WTC11 (cell line): ENCODE measurements around the gene CTDSP2. TPM values are rescaled to one million over a fixed set of nuclear protein-coding genes. Genes with fewer than 3 reads are reported as not detected.
A peak's percentile ranks its signal among the peaks of the same experiment; 100 is the strongest.

Experiments used
- ATAC-seq: fragments of 200-7000 bp; cut with Tn5 transposase; 2 replicates; pipeline ENCODE4 v1.10.0; 2021; ENCODE audit warnings: mild to moderate bottlenecking, moderate library complexity
- CTCF ChIA-PET: fragments of 300-600 bp; sonication (Branson Sonifier 250); formaldehyde crosslinking; loops from one replicate; lab custom pipeline; 2021; ENCODE audit warnings: antibody characterized with exemption; lab: Charles Lee
- POLR2A ChIA-PET: fragments of 350-600 bp; sonication (Branson Sonifier 250); formaldehyde crosslinking; loops from one replicate; lab custom pipeline; 2021; ENCODE audit warnings: antibody characterized with exemption; lab: Charles Lee
- DNase-seq: peaks from one replicate; pipeline ENCODE4 v3.0.0; 2021; ENCODE audit warnings: low spot score
- H3K27ac Mint-ChIP-seq: 2 replicates; pipeline ENCODE4 v1.8.0; 2021; ENCODE audit warnings: mixed read lengths
- H3K27me3 Mint-ChIP-seq: 2 replicates; pipeline ENCODE4 v1.8.0; 2021; ENCODE audit warnings: low read depth, mild to moderate bottlenecking, moderate library complexity, mixed read lengths
- H3K36me3 Mint-ChIP-seq: 2 replicates; pipeline ENCODE4 v1.8.0; 2021; ENCODE audit warnings: mixed read lengths
- H3K4me1 Mint-ChIP-seq: 2 replicates; pipeline ENCODE4 v1.8.0; 2022; ENCODE audit warnings: mixed read lengths
- H3K4me3 Mint-ChIP-seq: 2 replicates; pipeline ENCODE4 v1.8.0; 2021; ENCODE audit warnings: mild to moderate bottlenecking, moderate library complexity, mixed read lengths
- H3K9me3 Mint-ChIP-seq: 2 replicates; pipeline ENCODE4 v1.8.0; 2021; ENCODE audit warnings: mixed read lengths
- CREM ChIP-seq: sonication (generic); formaldehyde crosslinking; IDR thresholded peaks from 2 replicates; pipeline ENCODE4 v1.8.1; 2022; ENCODE audit warnings: mild to moderate bottlenecking, missing genetic modification reagents, moderate library complexity
- GABPB1 ChIP-seq: sonication (generic); formaldehyde crosslinking; IDR thresholded peaks from 2 replicates; pipeline ENCODE4 v1.8.1; 2023; ENCODE audit warnings: mild to moderate bottlenecking, missing genetic modification reagents
- JUN ChIP-seq: sonication (generic); formaldehyde crosslinking; IDR thresholded peaks from 2 replicates; pipeline ENCODE4 v1.8.0; 2023; ENCODE audit warnings: mild to moderate bottlenecking, missing genetic modification reagents
- NFE2L1 ChIP-seq: sonication (generic); formaldehyde crosslinking; IDR thresholded peaks from 2 replicates; pipeline ENCODE4 v1.8.1; 2023; ENCODE audit warnings: missing genetic modification reagents
- TEAD1 ChIP-seq: sonication (generic); formaldehyde crosslinking; IDR thresholded peaks from 2 replicates; pipeline ENCODE4 v1.8.0; 2022; ENCODE audit warnings: mild to moderate bottlenecking, missing genetic modification reagents
- TEAD4 ChIP-seq: sonication (generic); formaldehyde crosslinking; IDR thresholded peaks from 2 replicates; pipeline ENCODE4 v1.8.0; 2022; ENCODE audit warnings: mild to moderate bottlenecking, missing genetic modification reagents
- ZNF121 ChIP-seq: sonication (generic); formaldehyde crosslinking; IDR thresholded peaks from 2 replicates; pipeline ENCODE4 v1.8.0; 2023; ENCODE audit warnings: missing genetic modification reagents
- ZNF396 ChIP-seq: fragments of 250-450 bp; sonication (Bioruptor Pico); IDR thresholded peaks from 2 replicates; pipeline ENCODE4 v1.8.0; 2021; ENCODE audit warnings: mild to moderate bottlenecking, moderate library complexity, borderline replicate concordance
- total RNA-seq: library from RNA; stranded (reverse); gene quantifications from 3 replicates; pipeline ENCODE4 v1.2.3, GENCODE V29; 2021
- TF ChIP-seq, protein P1 (sequence below): fragments of 250-450 bp; sonication (Bioruptor Pico); IDR thresholded peaks from 2 replicates; pipeline ENCODE4 v1.9.0; 2021; ENCODE audit warnings: mild to moderate bottlenecking
- TF ChIP-seq, protein P2 (sequence below): sonication (generic); formaldehyde crosslinking; IDR thresholded peaks from 2 replicates; pipeline ENCODE4 v1.8.0; 2022; ENCODE audit warnings: missing genetic modification reagents
- TF ChIP-seq, protein P3 (sequence below): sonication (generic); formaldehyde crosslinking; IDR thresholded peaks from 2 replicates; pipeline ENCODE4 v1.8.0; 2022; ENCODE audit warnings: mild to moderate bottlenecking, missing genetic modification reagents
- TF ChIP-seq, protein P4 (sequence below): sonication (generic); formaldehyde crosslinking; conservative IDR thresholded peaks from 2 replicates; pipeline ENCODE4 v1.8.1; 2022; ENCODE audit warnings: mild to moderate bottlenecking, missing genetic modification reagents
- TF ChIP-seq, protein P5 (sequence below): sonication (generic); formaldehyde crosslinking; IDR thresholded peaks from 2 replicates; pipeline ENCODE4 v1.8.1; 2022; ENCODE audit warnings: low read depth, mild to moderate bottlenecking, moderate library complexity, missing genetic modification reagents, borderline replicate concordance
- TF ChIP-seq, protein P6 (sequence below): sonication (generic); formaldehyde crosslinking; IDR thresholded peaks from 2 replicates; pipeline ENCODE4 v1.8.1; 2022; ENCODE audit warnings: mild to moderate bottlenecking, missing genetic modification reagents, moderate library complexity, borderline replicate concordance
- TF ChIP-seq, protein P7 (sequence below): sonication (generic); formaldehyde crosslinking; IDR thresholded peaks from 2 replicates; pipeline ENCODE4 v1.8.0; 2023; ENCODE audit warnings: missing genetic modification reagents, mild to moderate bottlenecking, borderline replicate concordance
- TF ChIP-seq, protein P8 (sequence below): sonication (generic); formaldehyde crosslinking; IDR thresholded peaks from 2 replicates; pipeline ENCODE4 v1.8.0; 2022; ENCODE audit warnings: mild to moderate bottlenecking, missing genetic modification reagents
- TF ChIP-seq, protein P9 (sequence below): sonication (generic); formaldehyde crosslinking; IDR thresholded peaks from 2 replicates; pipeline ENCODE4 v1.8.0; 2022; ENCODE audit warnings: mild to moderate bottlenecking, missing genetic modification reagents

The CTDSP2 gene
- total RNA-seq, 1 experiment from 2014 or later: 122 TPM

DNA sequence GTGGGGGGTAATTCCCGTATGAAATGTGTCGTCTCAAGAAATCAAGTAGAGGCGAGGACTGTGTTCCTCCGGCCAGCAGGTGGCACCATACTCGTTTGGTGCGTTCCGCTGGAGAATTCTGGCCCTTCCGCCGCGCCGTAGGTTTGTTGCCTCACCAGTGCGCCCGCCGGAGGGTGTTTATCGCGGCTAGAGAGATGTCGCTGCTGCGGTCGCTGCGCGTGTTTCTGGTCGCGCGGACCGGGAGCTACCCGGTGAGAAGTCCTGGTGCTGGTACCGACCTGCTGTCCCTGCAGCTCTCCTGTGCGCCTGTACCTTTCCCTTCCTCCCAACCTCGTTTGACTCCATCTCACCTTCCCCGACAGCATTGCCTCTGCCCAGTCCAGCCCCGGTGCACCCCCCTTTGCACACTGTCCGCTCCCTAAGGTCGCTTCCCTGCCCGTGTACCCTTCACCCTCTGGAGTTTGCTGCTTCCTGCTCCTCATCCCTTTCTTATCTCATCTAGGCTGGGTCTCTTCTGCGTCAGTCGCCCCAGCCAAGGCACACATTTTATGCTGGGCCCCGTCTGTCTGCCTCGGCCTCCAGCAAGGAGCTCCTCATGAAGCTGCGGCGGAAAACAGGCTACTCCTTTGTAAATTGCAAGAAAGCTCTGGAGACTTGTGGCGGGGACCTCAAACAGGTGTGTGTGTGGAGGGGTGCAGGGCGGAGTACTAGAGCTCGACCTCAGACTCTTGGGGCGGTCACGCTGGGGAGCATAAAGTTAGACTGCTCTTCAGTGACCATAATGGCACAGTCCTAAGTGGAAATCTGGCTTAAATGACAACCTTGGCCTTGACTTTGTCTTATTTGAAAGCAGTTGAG, 63.7 kb downstream of the CTDSP2 start, which contains the start of gene TSFM:
TSS of gene TSFM (plus strand) at position 180 of the 858 bp plus-strand sequence. CDS start at position 195, 15 bp downstream.
- POLR2A ChIA-PET: interaction anchor here (0.7 to 1.0 kb wide), 3 partner anchors 16 to 54 kb away, joined by 3 to 4 read pairs (median 4); partner anchors contain the start of gene CYP27B1
- Mint-ChIP-seq H3K4me1 (peaks cover 4% of the 10 kb centered on the region; the same call in 1 of the 2 replicates), H3K27ac (peak within 1 kb of the TSS; percentile 97), H3K4me3 (peak within 1 kb of the TSS; percentile 100), H3K27me3 (no peaks in the 10 kb centered on the region), H3K9me3 (no peaks in the 10 kb centered on the region), H3K36me3 (peaks cover 28% of the 10 kb centered on the region)
- peak; percentile 91 for ATAC-seq
- CTCF ChIA-PET: interaction anchor here (0.6 to 2.8 kb wide), 17 partner anchors 11 to 200 kb away, joined by 3 to 17 read pairs (median 4); partner anchors contain the start of genes CYP27B1, EEF1AKMT3 and METTL1
- peak; percentile 96 for DNase-seq
- TF ChIP-seq, protein P1, sequence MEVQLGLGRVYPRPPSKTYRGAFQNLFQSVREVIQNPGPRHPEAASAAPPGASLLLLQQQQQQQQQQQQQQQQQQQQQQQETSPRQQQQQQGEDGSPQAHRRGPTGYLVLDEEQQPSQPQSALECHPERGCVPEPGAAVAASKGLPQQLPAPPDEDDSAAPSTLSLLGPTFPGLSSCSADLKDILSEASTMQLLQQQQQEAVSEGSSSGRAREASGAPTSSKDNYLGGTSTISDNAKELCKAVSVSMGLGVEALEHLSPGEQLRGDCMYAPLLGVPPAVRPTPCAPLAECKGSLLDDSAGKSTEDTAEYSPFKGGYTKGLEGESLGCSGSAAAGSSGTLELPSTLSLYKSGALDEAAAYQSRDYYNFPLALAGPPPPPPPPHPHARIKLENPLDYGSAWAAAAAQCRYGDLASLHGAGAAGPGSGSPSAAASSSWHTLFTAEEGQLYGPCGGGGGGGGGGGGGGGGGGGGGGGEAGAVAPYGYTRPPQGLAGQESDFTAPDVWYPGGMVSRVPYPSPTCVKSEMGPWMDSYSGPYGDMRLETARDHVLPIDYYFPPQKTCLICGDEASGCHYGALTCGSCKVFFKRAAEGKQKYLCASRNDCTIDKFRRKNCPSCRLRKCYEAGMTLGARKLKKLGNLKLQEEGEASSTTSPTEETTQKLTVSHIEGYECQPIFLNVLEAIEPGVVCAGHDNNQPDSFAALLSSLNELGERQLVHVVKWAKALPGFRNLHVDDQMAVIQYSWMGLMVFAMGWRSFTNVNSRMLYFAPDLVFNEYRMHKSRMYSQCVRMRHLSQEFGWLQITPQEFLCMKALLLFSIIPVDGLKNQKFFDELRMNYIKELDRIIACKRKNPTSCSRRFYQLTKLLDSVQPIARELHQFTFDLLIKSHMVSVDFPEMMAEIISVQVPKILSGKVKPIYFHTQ (CRISPR knock-in tag): no peak
- TF ChIP-seq, protein P2, sequence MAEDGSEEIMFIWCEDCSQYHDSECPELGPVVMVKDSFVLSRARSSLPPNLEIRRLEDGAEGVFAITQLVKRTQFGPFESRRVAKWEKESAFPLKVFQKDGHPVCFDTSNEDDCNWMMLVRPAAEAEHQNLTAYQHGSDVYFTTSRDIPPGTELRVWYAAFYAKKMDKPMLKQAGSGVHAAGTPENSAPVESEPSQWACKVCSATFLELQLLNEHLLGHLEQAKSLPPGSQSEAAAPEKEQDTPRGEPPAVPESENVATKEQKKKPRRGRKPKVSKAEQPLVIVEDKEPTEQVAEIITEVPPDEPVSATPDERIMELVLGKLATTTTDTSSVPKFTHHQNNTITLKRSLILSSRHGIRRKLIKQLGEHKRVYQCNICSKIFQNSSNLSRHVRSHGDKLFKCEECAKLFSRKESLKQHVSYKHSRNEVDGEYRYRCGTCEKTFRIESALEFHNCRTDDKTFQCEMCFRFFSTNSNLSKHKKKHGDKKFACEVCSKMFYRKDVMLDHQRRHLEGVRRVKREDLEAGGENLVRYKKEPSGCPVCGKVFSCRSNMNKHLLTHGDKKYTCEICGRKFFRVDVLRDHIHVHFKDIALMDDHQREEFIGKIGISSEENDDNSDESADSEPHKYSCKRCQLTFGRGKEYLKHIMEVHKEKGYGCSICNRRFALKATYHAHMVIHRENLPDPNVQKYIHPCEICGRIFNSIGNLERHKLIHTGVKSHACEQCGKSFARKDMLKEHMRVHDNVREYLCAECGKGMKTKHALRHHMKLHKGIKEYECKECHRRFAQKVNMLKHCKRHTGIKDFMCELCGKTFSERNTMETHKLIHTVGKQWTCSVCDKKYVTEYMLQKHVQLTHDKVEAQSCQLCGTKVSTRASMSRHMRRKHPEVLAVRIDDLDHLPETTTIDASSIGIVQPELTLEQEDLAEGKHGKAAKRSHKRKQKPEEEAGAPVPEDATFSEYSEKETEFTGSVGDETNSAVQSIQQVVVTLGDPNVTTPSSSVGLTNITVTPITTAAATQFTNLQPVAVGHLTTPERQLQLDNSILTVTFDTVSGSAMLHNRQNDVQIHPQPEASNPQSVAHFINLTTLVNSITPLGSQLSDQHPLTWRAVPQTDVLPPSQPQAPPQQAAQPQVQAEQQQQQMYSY (CRISPR knock-in tag): 0 out of 2 replicates have a peak, but pooled peaks have one; percentile 26
- TF ChIP-seq TEAD4 (0 out of 2 replicates have a peak, but pooled peaks have one; percentile 46), GABPB1 (CRISPR knock-in tag) (peak; percentile 90), ZNF121 (CRISPR knock-in tag) (no peak), ZNF396 (no peak), JUN (CRISPR knock-in tag) (peak; percentile 55; the same call in 1 of the 2 replicates), NFE2L1 (CRISPR knock-in tag) (peak; percentile 76), CREM (CRISPR knock-in tag) (peak; percentile 88; the same call in 1 of the 2 replicates), TEAD1 (CRISPR knock-in tag) (peak; percentile 86)
- TF ChIP-seq, protein P3, sequence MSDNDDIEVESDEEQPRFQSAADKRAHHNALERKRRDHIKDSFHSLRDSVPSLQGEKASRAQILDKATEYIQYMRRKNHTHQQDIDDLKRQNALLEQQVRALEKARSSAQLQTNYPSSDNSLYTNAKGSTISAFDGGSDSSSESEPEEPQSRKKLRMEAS: peak; percentile 83
- TF ChIP-seq, protein P4, sequence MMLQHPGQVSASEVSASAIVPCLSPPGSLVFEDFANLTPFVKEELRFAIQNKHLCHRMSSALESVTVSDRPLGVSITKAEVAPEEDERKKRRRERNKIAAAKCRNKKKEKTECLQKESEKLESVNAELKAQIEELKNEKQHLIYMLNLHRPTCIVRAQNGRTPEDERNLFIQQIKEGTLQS (CRISPR knock-in tag): peak; percentile 80; the same call in 1 of the 2 replicates
- TF ChIP-seq, protein P5, sequence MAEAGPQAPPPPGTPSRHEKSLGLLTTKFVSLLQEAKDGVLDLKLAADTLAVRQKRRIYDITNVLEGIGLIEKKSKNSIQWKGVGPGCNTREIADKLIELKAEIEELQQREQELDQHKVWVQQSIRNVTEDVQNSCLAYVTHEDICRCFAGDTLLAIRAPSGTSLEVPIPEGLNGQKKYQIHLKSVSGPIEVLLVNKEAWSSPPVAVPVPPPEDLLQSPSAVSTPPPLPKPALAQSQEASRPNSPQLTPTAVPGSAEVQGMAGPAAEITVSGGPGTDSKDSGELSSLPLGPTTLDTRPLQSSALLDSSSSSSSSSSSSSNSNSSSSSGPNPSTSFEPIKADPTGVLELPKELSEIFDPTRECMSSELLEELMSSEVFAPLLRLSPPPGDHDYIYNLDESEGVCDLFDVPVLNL (CRISPR knock-in tag): no peak
- TF ChIP-seq, protein P6, sequence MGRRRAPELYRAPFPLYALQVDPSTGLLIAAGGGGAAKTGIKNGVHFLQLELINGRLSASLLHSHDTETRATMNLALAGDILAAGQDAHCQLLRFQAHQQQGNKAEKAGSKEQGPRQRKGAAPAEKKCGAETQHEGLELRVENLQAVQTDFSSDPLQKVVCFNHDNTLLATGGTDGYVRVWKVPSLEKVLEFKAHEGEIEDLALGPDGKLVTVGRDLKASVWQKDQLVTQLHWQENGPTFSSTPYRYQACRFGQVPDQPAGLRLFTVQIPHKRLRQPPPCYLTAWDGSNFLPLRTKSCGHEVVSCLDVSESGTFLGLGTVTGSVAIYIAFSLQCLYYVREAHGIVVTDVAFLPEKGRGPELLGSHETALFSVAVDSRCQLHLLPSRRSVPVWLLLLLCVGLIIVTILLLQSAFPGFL (CRISPR knock-in tag): 0 out of 2 replicates have a peak, but pooled peaks have one; percentile 24
- TF ChIP-seq, protein P7, sequence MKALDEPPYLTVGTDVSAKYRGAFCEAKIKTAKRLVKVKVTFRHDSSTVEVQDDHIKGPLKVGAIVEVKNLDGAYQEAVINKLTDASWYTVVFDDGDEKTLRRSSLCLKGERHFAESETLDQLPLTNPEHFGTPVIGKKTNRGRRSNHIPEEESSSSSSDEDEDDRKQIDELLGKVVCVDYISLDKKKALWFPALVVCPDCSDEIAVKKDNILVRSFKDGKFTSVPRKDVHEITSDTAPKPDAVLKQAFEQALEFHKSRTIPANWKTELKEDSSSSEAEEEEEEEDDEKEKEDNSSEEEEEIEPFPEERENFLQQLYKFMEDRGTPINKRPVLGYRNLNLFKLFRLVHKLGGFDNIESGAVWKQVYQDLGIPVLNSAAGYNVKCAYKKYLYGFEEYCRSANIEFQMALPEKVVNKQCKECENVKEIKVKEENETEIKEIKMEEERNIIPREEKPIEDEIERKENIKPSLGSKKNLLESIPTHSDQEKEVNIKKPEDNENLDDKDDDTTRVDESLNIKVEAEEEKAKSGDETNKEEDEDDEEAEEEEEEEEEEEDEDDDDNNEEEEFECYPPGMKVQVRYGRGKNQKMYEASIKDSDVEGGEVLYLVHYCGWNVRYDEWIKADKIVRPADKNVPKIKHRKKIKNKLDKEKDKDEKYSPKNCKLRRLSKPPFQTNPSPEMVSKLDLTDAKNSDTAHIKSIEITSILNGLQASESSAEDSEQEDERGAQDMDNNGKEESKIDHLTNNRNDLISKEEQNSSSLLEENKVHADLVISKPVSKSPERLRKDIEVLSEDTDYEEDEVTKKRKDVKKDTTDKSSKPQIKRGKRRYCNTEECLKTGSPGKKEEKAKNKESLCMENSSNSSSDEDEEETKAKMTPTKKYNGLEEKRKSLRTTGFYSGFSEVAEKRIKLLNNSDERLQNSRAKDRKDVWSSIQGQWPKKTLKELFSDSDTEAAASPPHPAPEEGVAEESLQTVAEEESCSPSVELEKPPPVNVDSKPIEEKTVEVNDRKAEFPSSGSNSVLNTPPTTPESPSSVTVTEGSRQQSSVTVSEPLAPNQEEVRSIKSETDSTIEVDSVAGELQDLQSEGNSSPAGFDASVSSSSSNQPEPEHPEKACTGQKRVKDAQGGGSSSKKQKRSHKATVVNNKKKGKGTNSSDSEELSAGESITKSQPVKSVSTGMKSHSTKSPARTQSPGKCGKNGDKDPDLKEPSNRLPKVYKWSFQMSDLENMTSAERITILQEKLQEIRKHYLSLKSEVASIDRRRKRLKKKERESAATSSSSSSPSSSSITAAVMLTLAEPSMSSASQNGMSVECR (CRISPR knock-in tag): peak; percentile 80
- TF ChIP-seq, protein P8, sequence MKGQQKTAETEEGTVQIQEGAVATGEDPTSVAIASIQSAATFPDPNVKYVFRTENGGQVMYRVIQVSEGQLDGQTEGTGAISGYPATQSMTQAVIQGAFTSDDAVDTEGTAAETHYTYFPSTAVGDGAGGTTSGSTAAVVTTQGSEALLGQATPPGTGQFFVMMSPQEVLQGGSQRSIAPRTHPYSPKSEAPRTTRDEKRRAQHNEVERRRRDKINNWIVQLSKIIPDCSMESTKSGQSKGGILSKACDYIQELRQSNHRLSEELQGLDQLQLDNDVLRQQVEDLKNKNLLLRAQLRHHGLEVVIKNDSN (CRISPR knock-in tag): peak; percentile 41; the same call in 1 of the 2 replicates
- TF ChIP-seq, protein P9, sequence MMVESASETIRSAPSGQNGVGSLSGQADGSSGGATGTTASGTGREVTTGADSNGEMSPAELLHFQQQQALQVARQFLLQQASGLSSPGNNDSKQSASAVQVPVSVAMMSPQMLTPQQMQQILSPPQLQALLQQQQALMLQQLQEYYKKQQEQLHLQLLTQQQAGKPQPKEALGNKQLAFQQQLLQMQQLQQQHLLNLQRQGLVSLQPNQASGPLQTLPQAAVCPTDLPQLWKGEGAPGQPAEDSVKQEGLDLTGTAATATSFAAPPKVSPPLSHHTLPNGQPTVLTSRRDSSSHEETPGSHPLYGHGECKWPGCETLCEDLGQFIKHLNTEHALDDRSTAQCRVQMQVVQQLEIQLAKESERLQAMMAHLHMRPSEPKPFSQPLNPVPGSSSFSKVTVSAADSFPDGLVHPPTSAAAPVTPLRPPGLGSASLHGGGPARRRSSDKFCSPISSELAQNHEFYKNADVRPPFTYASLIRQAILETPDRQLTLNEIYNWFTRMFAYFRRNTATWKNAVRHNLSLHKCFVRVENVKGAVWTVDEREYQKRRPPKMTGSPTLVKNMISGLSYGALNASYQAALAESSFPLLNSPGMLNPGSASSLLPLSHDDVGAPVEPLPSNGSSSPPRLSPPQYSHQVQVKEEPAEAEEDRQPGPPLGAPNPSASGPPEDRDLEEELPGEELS: peak; percentile 76; the same call in 1 of the 2 replicates
